Fibroblast of skin of left biceps (primary cell): Measurements from ENCODE around the gene AKAP9.
"Not testable (repeated sequence)": the region's sequence is repeated elsewhere in the genome, so short reads cannot be mapped to it uniquely, and the experiment has no call there.

Source experiments
- DNase-seq, 2 experiments: peaks; one replicate each; pipeline ENCODE4 v3.0.0-alpha.2; 2013; ENCODE audit warnings: low read depth in 2 of 2

Gene AKAP9

GRCh38 chr7:91940572-91941341, at the start of gene AKAP9:
AKAP9 (plus strand) TSS chr7:91940862; CDS start chr7:91941100, 238 bp downstream.
- DNase-seq, result peak; percentile 23 to 32

GRCh38 chr7:91892099-91892705, 48.5 kb upstream of the AKAP9 start:
- DNase-seq, result no peak

GRCh38 chr7:91892821-91893340, 47.8 kb upstream of the AKAP9 start:
- no peak for DNase-seq

GRCh38 chr7:91893699-91894098, 47.0 kb upstream of the AKAP9 start:
- DNase-seq, result not testable (repeated sequence)

- DNase-seq, result no peak
Measured at GRCh38 chr7:91894781-91895480, 45.7 kb upstream of the AKAP9 start.

GRCh38 chr7:91898240-91898992, 42.2 kb upstream of the AKAP9 start:
- DNase-seq, result no peak

- no peak for DNase-seq
Measured at GRCh38 chr7:91899563-91899962, 41.1 kb upstream of the AKAP9 start.

GRCh38 chr7:91910171-91910570, 30.5 kb upstream of the AKAP9 start:
- DNase-seq, result no peak

- no peak for DNase-seq
Measured at GRCh38 chr7:91911121-91911520, 29.5 kb upstream of the AKAP9 start.

- DNase-seq, result no peak
Measured at GRCh38 chr7:91912494-91912893, 28.2 kb upstream of the AKAP9 start.

- peak in 1 of 2 experiments; percentile 17 for DNase-seq
Measured at GRCh38 chr7:91913612-91914011, 27.1 kb upstream of the AKAP9 start.

- no peak for DNase-seq
Measured at GRCh38 chr7:91915401-91916050, 25.1 kb upstream of the AKAP9 start.

GRCh38 chr7:91916051-91916440, 24.6 kb upstream of the AKAP9 start:
- DNase-seq, result no peak

GRCh38 chr7:91918356-91918755, 22.3 kb upstream of the AKAP9 start:
- no peak for DNase-seq

- DNase-seq, result no peak
Measured at GRCh38 chr7:91922857-91923256, 17.8 kb upstream of the AKAP9 start.

GRCh38 chr7:91927912-91928311, 12.8 kb upstream of the AKAP9 start:
- no peak for DNase-seq

- no peak for DNase-seq
Measured at GRCh38 chr7:91929463-91929862, 11.2 kb upstream of the AKAP9 start.

GRCh38 chr7:91940171-91940570, 491 bp upstream of the AKAP9 start:
- no peak for DNase-seq

GRCh38 chr7:91941450-91941849, 788 bp downstream of the AKAP9 start:
- no peak for DNase-seq

- DNase-seq, result no peak
Measured at GRCh38 chr7:91942312-91942711, 1.6 kb downstream of the AKAP9 start.

GRCh38 chr7:91944970-91945369, 4.3 kb downstream of the AKAP9 start:
- DNase-seq, result not testable (repeated sequence)
